Parathyroid adenoma (tissue), 2 donors: ENCODE data around the gene KANK2.

Experiments
- H2AFZ ChIP-seq: fragments of 300-600 bp; sonication (generic); one replicate; pipeline ENCODE4 v1.7.0; 2017; ENCODE audit warnings: antibody characterized with exemption, mild to moderate bottlenecking
- H3K27ac ChIP-seq: fragments of 300-600 bp; sonication (generic); one replicate; pipeline ENCODE4 v1.7.0; 2017
- H3K27me3 ChIP-seq: fragments of 300-600 bp; sonication (generic); one replicate; pipeline ENCODE4 v1.7.0; 2017; ENCODE audit warnings: low read length; ENCODE audit not compliant: control insufficient read depth, insufficient read depth
- H3K36me3 ChIP-seq: fragments of 300-600 bp; sonication (generic); one replicate; pipeline ENCODE4 v1.7.0; 2017; ENCODE audit warnings: low read length; ENCODE audit not compliant: control insufficient read depth, insufficient read depth
- H3K4me1 ChIP-seq: fragments of 300-600 bp; sonication (generic); one replicate; pipeline ENCODE4 v1.7.0; 2017; ENCODE audit warnings: control low read depth
- H3K4me2 ChIP-seq: fragments of 300-600 bp; sonication (generic); one replicate; pipeline ENCODE4 v1.7.0; 2017; ENCODE audit warnings: low read length
- H3K4me3 ChIP-seq: fragments of 300-600 bp; sonication (generic); one replicate; pipeline ENCODE4 v1.7.0; 2017; ENCODE audit warnings: low read depth, low read length
- H3K79me2 ChIP-seq: fragments of 300-600 bp; sonication (generic); one replicate; pipeline ENCODE4 v1.7.0; 2017; ENCODE audit warnings: control low read depth
- H3K9ac ChIP-seq: fragments of 300-600 bp; sonication (generic); one replicate; pipeline ENCODE4 v1.7.0; 2017; ENCODE audit warnings: mild to moderate bottlenecking
- H3K9me3 ChIP-seq: fragments of 300-600 bp; sonication (generic); one replicate; pipeline ENCODE4 v1.7.0; 2017; ENCODE audit warnings: low read length; ENCODE audit not compliant: control insufficient read depth
- CTCF ChIP-seq: fragments of 300-600 bp; sonication (generic); IDR thresholded peaks from one replicate; pipeline ENCODE4 v1.7.0; 2017; ENCODE audit warnings: antibody characterized with exemption, mild to moderate bottlenecking
- donor health status: primary hyperparathyroidism.

KANK2 gene

DNA sequence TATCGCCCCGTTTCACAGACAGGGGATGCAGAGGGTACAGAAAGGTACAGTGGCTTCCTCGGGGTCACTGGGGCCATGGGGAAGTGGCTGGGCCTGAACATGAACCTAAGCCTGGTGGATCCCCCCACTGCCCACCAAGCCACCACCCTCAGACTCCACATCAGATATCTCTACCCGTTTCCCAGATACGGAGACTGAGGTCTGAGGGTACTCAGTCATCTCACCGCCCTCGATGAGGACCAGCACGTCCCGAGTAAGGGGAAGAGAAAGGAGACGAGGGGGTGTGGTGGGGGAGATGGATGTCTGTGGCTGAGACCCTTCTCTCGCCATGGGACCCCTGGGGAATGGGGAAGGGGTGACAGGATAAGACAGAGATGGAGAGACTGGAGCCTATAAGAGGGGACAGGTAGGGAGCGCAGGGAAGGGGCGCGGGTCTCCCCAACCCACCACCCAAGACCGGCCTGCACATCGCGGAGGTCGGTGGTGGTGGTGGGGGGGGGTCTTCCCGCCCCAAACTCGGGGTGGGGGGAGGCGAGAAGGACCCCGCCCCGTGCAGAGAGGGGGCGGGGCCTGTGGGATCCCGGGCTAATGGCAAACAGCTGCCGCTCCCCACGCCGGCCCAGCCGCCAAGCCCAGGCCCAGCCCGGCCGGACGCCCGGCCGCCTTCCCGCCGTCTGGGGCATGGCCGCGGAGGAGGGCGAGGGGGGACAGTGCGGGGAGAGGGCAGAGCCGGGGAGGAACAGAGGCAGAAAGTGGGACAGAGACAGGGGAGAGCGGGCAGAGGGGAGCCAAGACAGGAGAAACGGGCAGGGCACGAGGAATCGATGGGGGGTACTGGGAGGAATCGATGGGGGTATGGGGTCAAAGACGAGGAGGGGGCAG, 698 bp downstream of the KANK2 start:
- Histone ChIP-seq H3K4me1 (peaks cover 3% of the 10 kb centered on the region), H3K9me3 (no peaks in the 10 kb centered on the region), H3K36me3 (no peaks in the 10 kb centered on the region), H3K27me3 (no peaks in the 10 kb centered on the region), H3K79me2 (no peaks in the 10 kb centered on the region), H3K4me3 (peak overlapping the region; percentile 80), H2AFZ (peak overlapping the region; percentile 84), H3K27ac (peak overlapping the region; percentile 1), H3K9ac (no peak overlapping the region), H3K4me2 (peak overlapping the region; percentile 91)
- no peak for TF ChIP-seq CTCF

- no peak overlapping the region for H3K27ac ChIP-seq
- H3K4me3 ChIP-seq, result no peak overlapping the region
- no peak overlapping the region for H3K4me2 ChIP-seq
- H3K9ac ChIP-seq, result no peak overlapping the region
- no peak overlapping the region for H2AFZ ChIP-seq
- H3K9me3 ChIP-seq, result no peaks in the 10 kb centered on the region
- H3K4me1 ChIP-seq, result peaks cover 3% of the 10 kb centered on the region
- H3K27me3 ChIP-seq, result no peaks in the 10 kb centered on the region
- no peak for TF ChIP-seq CTCF
- H3K36me3 ChIP-seq, result no peaks in the 10 kb centered on the region
- no peaks in the 10 kb centered on the region for H3K79me2 ChIP-seq
Observed at GRCh38 chr19:11195681-11196080, 1.7 kb downstream of the KANK2 start.

GRCh38 chr19:11194656-11195558, 2.4 kb downstream of the KANK2 start:
- Histone ChIP-seq H3K36me3 (no peaks in the 10 kb centered on the region), H3K27me3 (no peaks in the 10 kb centered on the region), H3K4me2 (no peak overlapping the region), H2AFZ (no peak overlapping the region), H3K4me3 (no peak overlapping the region), H3K9ac (no peak overlapping the region), H3K4me1 (peaks cover 3% of the 10 kb centered on the region), H3K27ac (no peak overlapping the region), H3K79me2 (no peaks in the 10 kb centered on the region), H3K9me3 (no peaks in the 10 kb centered on the region)
- TF ChIP-seq CTCF, result no peak

DNA sequence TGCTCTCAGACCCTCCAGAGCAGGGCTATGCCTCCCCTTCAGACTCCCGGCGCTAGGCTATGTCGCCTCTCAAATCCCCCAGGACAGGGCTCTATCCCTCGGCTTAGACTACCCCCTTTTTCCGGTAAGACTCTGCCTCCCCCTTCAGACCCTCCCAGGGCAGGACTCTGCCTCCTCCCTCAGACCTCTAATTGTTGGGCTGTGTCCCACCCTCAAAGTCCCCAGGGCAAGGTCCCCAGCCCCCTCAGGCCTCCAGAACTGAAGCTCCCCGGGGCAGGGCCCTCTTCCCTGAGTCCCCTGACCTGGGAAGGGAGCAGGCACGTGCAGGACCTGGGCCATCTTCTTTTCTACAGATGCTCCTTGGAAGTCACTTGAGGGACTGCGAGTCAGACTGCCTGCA, 3.2 kb downstream of the KANK2 start:
- Histone ChIP-seq H3K79me2 (no peaks in the 10 kb centered on the region), H3K9me3 (no peaks in the 10 kb centered on the region), H2AFZ (no peak overlapping the region), H3K27ac (no peak overlapping the region), H3K4me3 (no peak overlapping the region), H3K4me1 (peaks cover 3% of the 10 kb centered on the region), H3K9ac (no peak overlapping the region), H3K4me2 (no peak overlapping the region), H3K36me3 (no peaks in the 10 kb centered on the region), H3K27me3 (no peaks in the 10 kb centered on the region)
- no peak for TF ChIP-seq CTCF
